ENCODE data around the gene MYMK.

Gene MYMK

DNA sequence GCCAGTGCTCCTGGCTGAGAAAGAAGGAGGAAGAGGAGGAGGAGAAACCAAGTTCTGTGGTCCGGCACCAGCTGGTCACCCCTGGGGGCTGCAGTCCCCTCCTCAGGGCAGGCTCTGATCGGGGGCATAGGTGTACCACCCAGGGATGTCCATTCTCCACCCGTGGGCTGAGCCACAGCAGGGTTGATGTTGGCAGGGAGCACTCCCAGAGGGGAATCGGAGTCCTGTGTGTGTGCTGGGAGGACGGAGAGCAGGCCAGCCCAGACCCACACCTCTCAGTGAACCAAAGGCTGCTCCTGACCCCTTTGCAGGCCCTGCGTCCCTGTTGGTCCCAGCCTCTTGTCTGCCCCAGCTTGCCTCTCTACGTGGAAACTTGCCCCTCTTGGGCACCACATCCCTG is 5.1 kb upstream of the MYMK start:
- Histone ChIP-seq H3K27me3 (ENCODE audit: insufficient read depth, low read length, poor library complexity) (peaks cover 36% of the 10 kb centered on the region), H2AFZ (ENCODE audit: low read depth, low read length) (no peak overlapping the region), H3K9ac (ENCODE audit: low read depth, low read length) (no peak overlapping the region), H3K4me2 (ENCODE audit: insufficient read depth, low read length) (no peak overlapping the region), H3K9me3 (ENCODE audit: insufficient read depth, low read length, severe bottlenecking) (no peaks in the 10 kb centered on the region), H3K36me3 (ENCODE audit: insufficient read depth, low read length) (no peaks in the 10 kb centered on the region), H4K20me1 (ENCODE audit: insufficient read depth, low read length) (peaks cover 4% of the 10 kb centered on the region; the same call in 1 of the 2 replicates), H3K4me1 (ENCODE audit: insufficient read depth, low read length) (0 out of 2 replicates have a peak, but pooled peaks cover 6% of the 10 kb centered on the region), H3K79me2 (ENCODE audit: insufficient read depth, low read length) (no peaks in the 10 kb centered on the region), H3K27ac (ENCODE audit: low read length) (no peak overlapping the region), H3K4me3 (ENCODE audit: low read depth in 1 of 2, low read length in 2 of 2) (no peak overlapping the region)
- no peak for TF ChIP-seq EZH2 (IDR thresholded peaks at IDR 0.05; ENCODE audit: borderline replicate concordance, low read depth, low read length, severe bottlenecking)
- TF ChIP-seq, protein P1, sequence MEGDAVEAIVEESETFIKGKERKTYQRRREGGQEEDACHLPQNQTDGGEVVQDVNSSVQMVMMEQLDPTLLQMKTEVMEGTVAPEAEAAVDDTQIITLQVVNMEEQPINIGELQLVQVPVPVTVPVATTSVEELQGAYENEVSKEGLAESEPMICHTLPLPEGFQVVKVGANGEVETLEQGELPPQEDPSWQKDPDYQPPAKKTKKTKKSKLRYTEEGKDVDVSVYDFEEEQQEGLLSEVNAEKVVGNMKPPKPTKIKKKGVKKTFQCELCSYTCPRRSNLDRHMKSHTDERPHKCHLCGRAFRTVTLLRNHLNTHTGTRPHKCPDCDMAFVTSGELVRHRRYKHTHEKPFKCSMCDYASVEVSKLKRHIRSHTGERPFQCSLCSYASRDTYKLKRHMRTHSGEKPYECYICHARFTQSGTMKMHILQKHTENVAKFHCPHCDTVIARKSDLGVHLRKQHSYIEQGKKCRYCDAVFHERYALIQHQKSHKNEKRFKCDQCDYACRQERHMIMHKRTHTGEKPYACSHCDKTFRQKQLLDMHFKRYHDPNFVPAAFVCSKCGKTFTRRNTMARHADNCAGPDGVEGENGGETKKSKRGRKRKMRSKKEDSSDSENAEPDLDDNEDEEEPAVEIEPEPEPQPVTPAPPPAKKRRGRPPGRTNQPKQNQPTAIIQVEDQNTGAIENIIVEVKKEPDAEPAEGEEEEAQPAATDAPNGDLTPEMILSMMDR (IDR thresholded peaks at IDR 0.05; ENCODE audit: borderline replicate concordance, extremely low read depth, low read length, poor library complexity, severe bottlenecking): no peak
- no peak for ATAC-seq (ENCODE audit: insufficient read depth, low read depth)
- DNase-seq: no peak

DNA sequence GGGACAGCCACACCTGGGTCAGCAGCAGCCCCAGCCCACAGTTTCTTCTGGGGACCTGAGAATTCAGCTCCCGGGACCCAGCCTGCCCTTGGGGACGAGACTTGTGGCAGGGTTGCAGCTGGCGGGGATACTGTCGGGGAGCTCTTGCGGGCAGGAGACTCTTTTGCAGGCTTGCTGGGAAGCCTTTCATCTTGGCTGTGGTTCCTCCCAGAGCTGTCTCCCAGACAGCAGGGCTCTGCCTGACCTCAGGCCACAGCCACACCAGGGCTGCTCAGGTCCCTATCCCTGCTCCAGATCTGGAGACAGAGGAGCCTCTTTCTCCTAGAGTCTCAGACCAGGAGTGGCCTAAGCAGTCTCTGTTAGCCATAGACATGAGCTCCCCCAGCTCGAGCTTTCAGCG is 4.7 kb upstream of the MYMK start:
- Histone ChIP-seq H3K36me3 (ENCODE audit: insufficient read depth, low read length) (no peaks in the 10 kb centered on the region), H3K27ac (ENCODE audit: low read length) (no peak overlapping the region), H2AFZ (ENCODE audit: low read depth, low read length) (no peak overlapping the region), H3K9ac (ENCODE audit: low read depth, low read length) (no peak overlapping the region), H3K4me1 (ENCODE audit: insufficient read depth, low read length) (0 out of 2 replicates have a peak, but pooled peaks cover 6% of the 10 kb centered on the region), H3K4me2 (ENCODE audit: insufficient read depth, low read length) (no peak overlapping the region), H4K20me1 (ENCODE audit: insufficient read depth, low read length) (peaks cover 4% of the 10 kb centered on the region; the same call in 1 of the 2 replicates), H3K9me3 (ENCODE audit: insufficient read depth, low read length, severe bottlenecking) (no peaks in the 10 kb centered on the region), H3K79me2 (ENCODE audit: insufficient read depth, low read length) (no peaks in the 10 kb centered on the region), H3K4me3 (ENCODE audit: low read depth in 1 of 2, low read length in 2 of 2) (no peak overlapping the region), H3K27me3 (ENCODE audit: insufficient read depth, low read length, poor library complexity) (peaks cover 33% of the 10 kb centered on the region)
- TF ChIP-seq, protein P1 (IDR thresholded peaks at IDR 0.05; ENCODE audit: borderline replicate concordance, extremely low read depth, low read length, poor library complexity, severe bottlenecking): no peak
- TF ChIP-seq EZH2 (IDR thresholded peaks at IDR 0.05; ENCODE audit: borderline replicate concordance, low read depth, low read length, severe bottlenecking): no peak
- ATAC-seq (ENCODE audit: insufficient read depth, low read depth) (peak; percentile 45; the same call in 1 of the 3 replicates), DNase-seq (peak; percentile 10)

GRCh38 chr9:133528876-133529241 is 4.1 kb upstream of the MYMK start:
- no peaks in the 10 kb centered on the region for H3K79me2 ChIP-seq (ENCODE audit: insufficient read depth, low read length)
- H2AFZ ChIP-seq (ENCODE audit: low read depth, low read length): no peak overlapping the region
- peaks cover 27% of the 10 kb centered on the region for H3K27me3 ChIP-seq (ENCODE audit: insufficient read depth, low read length, poor library complexity)
- 0 out of 2 replicates have a peak, but pooled peaks cover under 1% of the 10 kb centered on the region for H3K4me1 ChIP-seq (ENCODE audit: insufficient read depth, low read length)
- H3K4me2 ChIP-seq (ENCODE audit: insufficient read depth, low read length): no peak overlapping the region
- H3K4me3 ChIP-seq (ENCODE audit: low read depth in 1 of 2, low read length in 2 of 2): no peak overlapping the region
- no peak for DNase-seq
- no peaks in the 10 kb centered on the region for H3K9me3 ChIP-seq (ENCODE audit: insufficient read depth, low read length, severe bottlenecking)
- peaks cover 4% of the 10 kb centered on the region; the same call in 1 of the 2 replicates for H4K20me1 ChIP-seq (ENCODE audit: insufficient read depth, low read length)
- no peak for ATAC-seq (ENCODE audit: insufficient read depth, low read depth)
- no peak for TF ChIP-seq EZH2 (IDR thresholded peaks at IDR 0.05; ENCODE audit: borderline replicate concordance, low read depth, low read length, severe bottlenecking)
- TF ChIP-seq, protein P1 (IDR thresholded peaks at IDR 0.05; ENCODE audit: borderline replicate concordance, extremely low read depth, low read length, poor library complexity, severe bottlenecking): no peak
- no peak overlapping the region for H3K9ac ChIP-seq (ENCODE audit: low read depth, low read length)
- no peak overlapping the region for H3K27ac ChIP-seq (ENCODE audit: low read length)
- no peaks in the 10 kb centered on the region for H3K36me3 ChIP-seq (ENCODE audit: insufficient read depth, low read length)

All from DND-41 (cell line).